AG09309 (cell line): ENCODE data around the gene C10orf105.

ENCODE experiments used
- DNase-seq: peaks from one replicate; pipeline ENCODE4 v3.0.0-alpha.2; 2010; ENCODE audit warnings: low read depth
- H3K4me3 ChIP-seq: 2 replicates; pipeline ENCODE4 v1.5.1; 2011; ENCODE audit warnings: mild to moderate bottlenecking, low read depth, low read length, moderate library complexity; ENCODE audit not compliant: control insufficient read depth
- CTCF ChIP-seq: IDR thresholded peaks from 2 replicates; pipeline ENCODE4 v1.5.1; 2011; ENCODE audit warnings: mild to moderate bottlenecking, low read depth, low read length, inconsistent platforms; ENCODE audit not compliant: insufficient read depth, control insufficient read depth; ENCODE audit errors: missing control alignments

Gene C10orf105

GRCh38 chr10:71722849-71723248 is 3.3 kb upstream of the C10orf105 start:
- H3K4me3 ChIP-seq = no peak overlapping the region
- no peak for TF ChIP-seq CTCF

GRCh38 chr10:71721313-71721712 is 1.7 kb upstream of the C10orf105 start:
- H3K4me3 ChIP-seq = no peak overlapping the region
- DNase-seq = no peak
- TF ChIP-seq CTCF = no peak

More at GRCh38 chr10:71722849-71723248, 3.3 kb upstream of the C10orf105 start:
- DNase-seq = no peak

GRCh38 chr10:71720288-71720687 is 710 bp upstream of the C10orf105 start:
- no peak for DNase-seq
- TF ChIP-seq CTCF = no peak

GRCh38 chr10:71719042-71719441 is 536 bp downstream of the C10orf105 start:
- H3K4me3 ChIP-seq = no peak overlapping the region
- DNase-seq = no peak
- no peak for TF ChIP-seq CTCF

More at GRCh38 chr10:71720288-71720687, 710 bp upstream of the C10orf105 start:
- H3K4me3 ChIP-seq = no peak overlapping the region

GRCh38 chr10:71718165-71718698 is 1.3 kb downstream of the C10orf105 start:
- TF ChIP-seq CTCF = no peak
- no peak for DNase-seq

GRCh38 chr10:71717551-71717951 is 2.0 kb downstream of the C10orf105 start:
- TF ChIP-seq CTCF = no peak
- no peak for DNase-seq
- no peak overlapping the region for H3K4me3 ChIP-seq

More at GRCh38 chr10:71718165-71718698, 1.3 kb downstream of the C10orf105 start:
- no peak overlapping the region for H3K4me3 ChIP-seq
